DOHH2 (cell line): Measurements from ENCODE around the gene HBD.
"Not testable (repeated sequence)": the region's sequence is repeated elsewhere in the genome, so short reads cannot be mapped to it uniquely, and the experiment has no call there.

ENCODE experiments used
- H3F3A ChIP-seq: fragments of 200-600 bp; sonication (generic), shearing (Covaris generic); 2 replicates; pipeline ENCODE4 v1.6.0; 2016; ENCODE audit warnings: antibody characterized with exemption, mild to moderate bottlenecking; ENCODE audit not compliant: control insufficient read depth, insufficient read depth
- H3K27ac ChIP-seq: fragments of 200-600 bp; sonication (generic); 2 replicates; pipeline ENCODE4 v1.5.1; 2014; ENCODE audit warnings: low read depth, mild to moderate bottlenecking, low read length, moderate library complexity
- H3K27me3 ChIP-seq: fragments of 200-600 bp; sonication (generic); 2 replicates; pipeline ENCODE4 v1.6.1; 2014; ENCODE audit warnings: mild to moderate bottlenecking, low read length, mixed read lengths; ENCODE audit not compliant: control insufficient read depth
- H3K36me3 ChIP-seq: fragments of 200-600 bp; sonication (generic); 2 replicates; pipeline ENCODE4 v1.6.1; 2014; ENCODE audit warnings: mild to moderate bottlenecking, low read length, moderate library complexity, mixed read lengths; ENCODE audit not compliant: control insufficient read depth
- H3K4me1 ChIP-seq: fragments of 200-600 bp; sonication (generic); 2 replicates; pipeline ENCODE4 v1.6.1; 2014; ENCODE audit warnings: mild to moderate bottlenecking, low read length, mixed read lengths; ENCODE audit not compliant: control insufficient read depth
- H3K4me2 ChIP-seq: fragments of 200-600 bp; sonication (generic); 2 replicates; pipeline ENCODE4 v1.6.0; 2014; ENCODE audit warnings: mild to moderate bottlenecking, low read length, moderate library complexity
- H3K4me3 ChIP-seq: fragments of 200-600 bp; sonication (generic); 2 replicates; pipeline ENCODE4 v1.5.1; 2014; ENCODE audit warnings: mild to moderate bottlenecking, low read length, mixed read lengths
- H3K79me2 ChIP-seq: fragments of 200-600 bp; sonication (generic); 2 replicates; pipeline ENCODE4 v1.6.1; 2014; ENCODE audit warnings: mild to moderate bottlenecking, low read length, mixed read lengths; ENCODE audit not compliant: control insufficient read depth
- H3K9me2 ChIP-seq: fragments of 200-600 bp; sonication (generic); replicated peaks from 2 replicates; pipeline ENCODE4 v1.6.1; 2014; ENCODE audit warnings: mild to moderate bottlenecking, low read length, mixed read lengths; ENCODE audit not compliant: control insufficient read depth
- H3K9me3 ChIP-seq: fragments of 200-600 bp; sonication (generic); 2 replicates; pipeline ENCODE4 v1.6.1; 2014; ENCODE audit warnings: antibody characterized with exemption, low read length, mixed read lengths; ENCODE audit not compliant: control insufficient read depth, insufficient read depth
- H4K20me1 ChIP-seq: fragments of 200-600 bp; sonication (generic); 2 replicates; pipeline ENCODE4 v1.6.0; 2014; ENCODE audit warnings: low read depth, mild to moderate bottlenecking, antibody characterized with exemption, low read length, moderate library complexity; ENCODE audit not compliant: control insufficient read depth, insufficient read depth
- EZH2phosphoT487 ChIP-seq: fragments of 200-600 bp; sonication (generic); IDR thresholded peaks from 2 replicates; pipeline ENCODE4 v1.6.1; 2017; ENCODE audit warnings: borderline replicate concordance, mild to moderate bottlenecking, antibody characterized with exemption, low read length, moderate library complexity, mixed read lengths
- TF ChIP-seq, protein P1 (sequence below): fragments of 200-600 bp; sonication (generic); IDR thresholded peaks from one replicate; pipeline ENCODE4 v1.5.1; 2014; ENCODE audit warnings: antibody characterized with exemption, mild to moderate bottlenecking, low read depth, low read length; ENCODE audit not compliant: poor library complexity, severe bottlenecking

Gene HBD

GRCh38 chr11:5250543-5251204, 16.4 kb upstream of the HBD start:
- Histone ChIP-seq H3K9me3 (no peaks in the 10 kb centered on the region), H3K79me2 (no peaks in the 10 kb centered on the region), H4K20me1 (no peaks in the 10 kb centered on the region), H3K4me1 (no peaks in the 10 kb centered on the region), H3F3A (no peaks in the 10 kb centered on the region), H3K36me3 (no peaks in the 10 kb centered on the region), H3K4me3 (no peak overlapping the region), H3K27me3 (no peaks in the 10 kb centered on the region), H3K4me2 (no peak overlapping the region), H3K27ac (no peak overlapping the region), H3K9me2 (no peaks in the 10 kb centered on the region)
- TF ChIP-seq, protein P1, sequence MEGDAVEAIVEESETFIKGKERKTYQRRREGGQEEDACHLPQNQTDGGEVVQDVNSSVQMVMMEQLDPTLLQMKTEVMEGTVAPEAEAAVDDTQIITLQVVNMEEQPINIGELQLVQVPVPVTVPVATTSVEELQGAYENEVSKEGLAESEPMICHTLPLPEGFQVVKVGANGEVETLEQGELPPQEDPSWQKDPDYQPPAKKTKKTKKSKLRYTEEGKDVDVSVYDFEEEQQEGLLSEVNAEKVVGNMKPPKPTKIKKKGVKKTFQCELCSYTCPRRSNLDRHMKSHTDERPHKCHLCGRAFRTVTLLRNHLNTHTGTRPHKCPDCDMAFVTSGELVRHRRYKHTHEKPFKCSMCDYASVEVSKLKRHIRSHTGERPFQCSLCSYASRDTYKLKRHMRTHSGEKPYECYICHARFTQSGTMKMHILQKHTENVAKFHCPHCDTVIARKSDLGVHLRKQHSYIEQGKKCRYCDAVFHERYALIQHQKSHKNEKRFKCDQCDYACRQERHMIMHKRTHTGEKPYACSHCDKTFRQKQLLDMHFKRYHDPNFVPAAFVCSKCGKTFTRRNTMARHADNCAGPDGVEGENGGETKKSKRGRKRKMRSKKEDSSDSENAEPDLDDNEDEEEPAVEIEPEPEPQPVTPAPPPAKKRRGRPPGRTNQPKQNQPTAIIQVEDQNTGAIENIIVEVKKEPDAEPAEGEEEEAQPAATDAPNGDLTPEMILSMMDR: no peak
- TF ChIP-seq EZH2phosphoT487: no peak

- H3K27ac ChIP-seq: not testable (repeated sequence)
These were observed 15.6 kb upstream of the HBD start, which contains the start of gene HBG1 for GRCh38 chr11:5249807-5250396. TSS of gene HBG1 (minus strand) at chr11:5249857. CDS start at chr11:5249804, 53 bp downstream.

DNA sequence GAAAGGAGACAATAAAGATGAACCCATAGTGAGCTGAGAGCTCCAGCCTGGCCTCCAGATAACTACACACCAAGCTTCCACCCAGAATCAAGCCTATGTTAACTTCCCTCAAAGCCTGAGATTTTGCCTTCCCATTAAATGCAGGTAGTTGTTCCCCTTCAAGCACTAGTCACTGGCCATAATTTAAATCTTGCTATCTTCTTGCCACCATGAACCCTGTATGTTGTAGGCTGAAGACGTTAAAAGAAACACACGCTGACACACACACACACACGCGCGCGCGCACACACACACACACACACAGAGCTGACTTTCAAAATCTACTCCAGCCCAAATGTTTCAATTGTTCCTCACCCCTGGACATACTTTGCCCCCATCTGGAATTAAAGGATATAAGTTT, 14.2 kb upstream of the HBD start:
- H3K4me2 ChIP-seq, H3K79me2 ChIP-seq, H3K4me1 ChIP-seq, H3K36me3 ChIP-seq, H3K9me2 ChIP-seq, H3K27ac ChIP-seq, H3K27me3 ChIP-seq, H3F3A ChIP-seq, H3K4me3 ChIP-seq, H3K9me3 ChIP-seq, H4K20me1 ChIP-seq: not testable (repeated sequence)

More at GRCh38 chr11:5249807-5250396, 15.6 kb upstream of the HBD start, which contains the start of gene HBG1:
- H3K4me1 ChIP-seq, H3K79me2 ChIP-seq, H3K4me3 ChIP-seq, H3K4me2 ChIP-seq, H3F3A ChIP-seq, H4K20me1 ChIP-seq, H3K9me2 ChIP-seq, H3K9me3 ChIP-seq, H3K27me3 ChIP-seq, H3K36me3 ChIP-seq: not testable (repeated sequence)

DNA sequence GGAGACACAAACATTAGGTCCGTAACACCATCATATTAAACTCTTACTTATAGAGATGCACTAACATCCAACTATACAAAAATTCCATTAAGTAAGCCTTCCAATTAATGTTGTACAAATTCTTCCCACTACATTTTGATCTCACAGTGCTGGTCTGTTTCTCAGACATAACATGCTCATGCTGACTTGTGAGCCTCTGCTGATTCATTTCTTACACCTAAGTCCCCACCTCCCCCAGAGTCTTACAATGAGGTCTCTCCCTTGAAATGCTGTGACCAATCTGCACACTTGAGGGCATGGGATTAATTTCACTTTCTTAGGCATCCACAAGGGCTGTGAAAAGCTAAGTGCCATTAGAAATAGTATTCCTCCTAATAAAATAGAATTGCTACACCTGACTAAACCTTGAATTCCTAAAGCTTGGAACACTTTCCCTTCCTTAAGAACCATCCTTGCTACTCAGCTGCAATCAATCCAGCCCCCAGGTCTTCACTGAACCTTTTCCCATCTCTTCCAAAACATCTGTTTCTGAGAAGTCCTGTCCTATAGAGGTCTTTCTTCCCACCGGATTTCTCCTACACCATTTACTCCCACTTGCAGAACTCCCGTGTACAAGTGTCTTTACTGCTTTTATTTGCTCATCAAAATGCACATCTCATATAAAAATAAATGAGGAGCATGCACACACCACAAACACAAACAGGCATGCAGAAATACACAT, 13.3 kb upstream of the HBD start:
- no peaks in the 10 kb centered on the region for H3F3A ChIP-seq
- H3K4me2 ChIP-seq: no peak overlapping the region
- no peaks in the 10 kb centered on the region for H3K27me3 ChIP-seq
- H3K4me3 ChIP-seq: no peak overlapping the region
- no peaks in the 10 kb centered on the region for H3K79me2 ChIP-seq
- no peaks in the 10 kb centered on the region for H3K9me2 ChIP-seq
- H3K36me3 ChIP-seq: no peaks in the 10 kb centered on the region
- no peaks in the 10 kb centered on the region for H4K20me1 ChIP-seq
- TF ChIP-seq EZH2phosphoT487: no peak
- TF ChIP-seq, protein P1: no peak
- no peaks in the 10 kb centered on the region for H3K9me3 ChIP-seq
- no peaks in the 10 kb centered on the region for H3K4me1 ChIP-seq
- H3K27ac ChIP-seq: no peak overlapping the region
